GM12892 (cell line): ENCODE results near the gene EML4.

Source experiments
- POLR2A ChIP-seq: IDR thresholded peaks from 2 replicates; pipeline ENCODE4 v1.6.1; 2011; ENCODE audit warnings: low read depth, low read length, control low read depth
- TAF1 ChIP-seq: IDR thresholded peaks from 2 replicates; pipeline ENCODE4 v1.6.1; 2011; ENCODE audit warnings: low read depth, mild to moderate bottlenecking, control low read depth, low read length, borderline replicate concordance

GRCh38 chr2:42232024-42232423 lies 62.9 kb downstream of the EML4 start:
- TF ChIP-seq TAF1 = no peak
- TF ChIP-seq POLR2A = no peak
